Natural killer cell (primary cell): ENCODE data around the gene HTR7. TPM values are rescaled to one million over a fixed set of nuclear protein-coding genes. Genes with fewer than 3 reads are reported as not detected.

Experiments used
- ATAC-seq, 3 donors: fragments of 150-1000 bp in 2 of 3; fragments of 200-7000 bp in 1 of 3; cut with Tn5 transposase; 1 replicate in 1 of 3; 2 replicates in 2 of 3; pipeline ENCODE4 v1.10.0; 2021; ENCODE audit warnings: mild to moderate bottlenecking in 2 of 3, moderate library complexity in 2 of 3
- DNase-seq, 2 donors: peaks; one replicate each; pipeline versions ENCODE4 v3.0.0 to v3.0.0-alpha.2; 2013 to 2021; ENCODE audit warnings: mixed read lengths in 1 of 2
- H3K27ac ChIP-seq: one replicate; pipeline ENCODE4 v1.5.1; 2013; ENCODE audit warnings: mild to moderate bottlenecking, low read length
- H3K27me3 ChIP-seq: one replicate; pipeline ENCODE4 v1.6.1; 2013; ENCODE audit warnings: low read length; ENCODE audit not compliant: control insufficient read depth, insufficient read depth
- H3K36me3 ChIP-seq: one replicate; pipeline ENCODE4 v1.6.1; 2013; ENCODE audit warnings: low read length; ENCODE audit not compliant: control insufficient read depth, insufficient read depth
- H3K4me1 ChIP-seq: one replicate; pipeline ENCODE4 v1.6.1; 2013; ENCODE audit warnings: low read length; ENCODE audit not compliant: control insufficient read depth, insufficient read depth
- H3K4me3 ChIP-seq: one replicate; pipeline ENCODE4 v1.5.1; 2013; ENCODE audit warnings: low read length
- H3K9me3 ChIP-seq: one replicate; pipeline ENCODE4 v1.6.1; 2013; ENCODE audit warnings: low read length; ENCODE audit not compliant: control insufficient read depth, insufficient read depth
- H3K27ac Mint-ChIP-seq, 2 donors: one replicate each; pipeline ENCODE4 v1.8.0; 2022; ENCODE audit warnings: mild to moderate bottlenecking in 2 of 2, mixed read lengths in 2 of 2, moderate library complexity in 1 of 2
- H3K27me3 Mint-ChIP-seq, 2 donors: one replicate each; pipeline ENCODE4 v1.8.0; 2022; ENCODE audit warnings: low read depth in 2 of 2, mixed read lengths in 2 of 2
- H3K36me3 Mint-ChIP-seq: one replicate; pipeline ENCODE4 v1.8.0; 2022; ENCODE audit warnings: mixed read lengths
- H3K4me1 Mint-ChIP-seq, 2 donors: one replicate each; pipeline ENCODE4 v1.8.0; 2022; ENCODE audit warnings: mixed read lengths in 2 of 2
- H3K4me3 Mint-ChIP-seq: one replicate; pipeline ENCODE4 v1.8.0; 2022; ENCODE audit warnings: mild to moderate bottlenecking, moderate library complexity, mixed read lengths
- H3K9me3 Mint-ChIP-seq, 2 donors: one replicate each; pipeline ENCODE4 v1.8.0; 2022; ENCODE audit warnings: mixed read lengths in 2 of 2
- WGBS: methylation state at CpG from one replicate; pipeline ENCODE4 v1.1.7; 2013; ENCODE audit warnings: missing lambda C conversion rate; ENCODE audit not compliant: insufficient coverage; 5-methylcytosine and 5-hydroxymethylcytosine counted together
- intact Hi-C: fragments of 100-400 bp; cut with micrococcal nuclease; formaldehyde crosslinking; loops from one replicate; pipeline ENCODE4 v1.14.2; 2022
- total RNA-seq, 4 donors: library from RNA; stranded (reverse); fragments of 120-200 nt in 1 of 4; gene quantifications; one replicate each; pipeline versions ENCODE4 v1.2.3 to v1.2.4, GENCODE V29; 2013 to 2022
- TF ChIP-seq, protein P1 (sequence below): fragments of 200-600 bp; IDR thresholded peaks from one replicate; pipeline ENCODE4 v1.8.0; 2022; ENCODE audit warnings: antibody characterized with exemption

The HTR7 gene
- total RNA-seq, 3 donors from 2014 or later (not counting 1 experiment from before 2014, with no cell fraction given): 0.11 to 0.20 TPM; not detected in 1

- H3K4me3 ChIP-seq: no peak overlapping the region
- Mint-ChIP-seq H3K9me3 (peaks cover 9 to 11% of the 10 kb centered on the region in 2 donors), H3K4me1 (no peaks in the 10 kb centered on the region), H3K27ac (no peak overlapping the region), H3K4me3 (no peak overlapping the region), H3K27me3 (peaks cover 17 to 33% of the 10 kb centered on the region in 2 donors), H3K36me3 (peaks cover 12% of the 10 kb centered on the region)
- no peak for DNase-seq
- H3K36me3 ChIP-seq: no peaks in the 10 kb centered on the region
- TF ChIP-seq, protein P1, sequence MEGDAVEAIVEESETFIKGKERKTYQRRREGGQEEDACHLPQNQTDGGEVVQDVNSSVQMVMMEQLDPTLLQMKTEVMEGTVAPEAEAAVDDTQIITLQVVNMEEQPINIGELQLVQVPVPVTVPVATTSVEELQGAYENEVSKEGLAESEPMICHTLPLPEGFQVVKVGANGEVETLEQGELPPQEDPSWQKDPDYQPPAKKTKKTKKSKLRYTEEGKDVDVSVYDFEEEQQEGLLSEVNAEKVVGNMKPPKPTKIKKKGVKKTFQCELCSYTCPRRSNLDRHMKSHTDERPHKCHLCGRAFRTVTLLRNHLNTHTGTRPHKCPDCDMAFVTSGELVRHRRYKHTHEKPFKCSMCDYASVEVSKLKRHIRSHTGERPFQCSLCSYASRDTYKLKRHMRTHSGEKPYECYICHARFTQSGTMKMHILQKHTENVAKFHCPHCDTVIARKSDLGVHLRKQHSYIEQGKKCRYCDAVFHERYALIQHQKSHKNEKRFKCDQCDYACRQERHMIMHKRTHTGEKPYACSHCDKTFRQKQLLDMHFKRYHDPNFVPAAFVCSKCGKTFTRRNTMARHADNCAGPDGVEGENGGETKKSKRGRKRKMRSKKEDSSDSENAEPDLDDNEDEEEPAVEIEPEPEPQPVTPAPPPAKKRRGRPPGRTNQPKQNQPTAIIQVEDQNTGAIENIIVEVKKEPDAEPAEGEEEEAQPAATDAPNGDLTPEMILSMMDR: no peak
- WGBS: 60% methylated on average over 1 of the region's 1 CpG
- H3K9me3 ChIP-seq: no peaks in the 10 kb centered on the region
- no peak overlapping the region for H3K27ac ChIP-seq
- H3K27me3 ChIP-seq: no peaks in the 10 kb centered on the region
- ATAC-seq: no peak
- intact Hi-C loops: no loop called here
- H3K4me1 ChIP-seq: no peaks in the 10 kb centered on the region
These were observed 11.1 kb downstream of the HTR7 start for GRCh38 chr10:90846746-90847145.

DNA sequence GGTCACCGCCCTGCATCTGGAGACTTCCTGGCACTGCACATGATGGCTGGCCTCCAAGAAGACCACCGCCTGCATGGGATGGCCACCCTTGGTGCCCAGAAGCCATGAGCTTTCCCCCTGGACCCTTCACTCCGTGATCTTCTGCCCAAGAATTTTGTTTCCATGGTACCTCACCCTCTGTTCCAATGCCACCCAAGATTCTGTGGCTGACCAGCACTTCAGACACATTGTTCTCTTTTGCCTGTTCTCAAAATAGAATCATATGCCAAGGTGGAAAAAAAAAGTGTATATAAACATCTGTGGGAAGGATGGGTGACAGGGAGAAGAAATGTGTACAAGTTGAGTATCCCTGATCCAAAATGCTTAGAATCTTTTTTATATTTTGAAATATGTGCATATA is 12.1 kb downstream of the HTR7 start:
- Histone ChIP-seq H3K27me3 (no peaks in the 10 kb centered on the region), H3K27ac (no peak overlapping the region), H3K9me3 (no peaks in the 10 kb centered on the region), H3K4me3 (no peak overlapping the region), H3K36me3 (no peaks in the 10 kb centered on the region), H3K4me1 (no peaks in the 10 kb centered on the region)
- DNase-seq (no peak), ATAC-seq (no peak)
- WGBS: 79% methylated on average over 3 of the region's 3 CpGs
- H3K27me3 Mint-ChIP-seq: peaks cover 15 to 29% of the 10 kb centered on the region in 2 donors
- H3K9me3 Mint-ChIP-seq: peaks cover 6 to 9% of the 10 kb centered on the region in 2 donors
- intact Hi-C loops: no loop called here
- no peak overlapping the region for H3K27ac Mint-ChIP-seq
- H3K36me3 Mint-ChIP-seq: peaks cover 8% of the 10 kb centered on the region
- H3K4me1 Mint-ChIP-seq: no peaks in the 10 kb centered on the region
- TF ChIP-seq, protein P1: no peak
- H3K4me3 Mint-ChIP-seq: no peak overlapping the region

- peaks cover 0 to 5% of the 10 kb centered on the region in 2 donors for H3K9me3 Mint-ChIP-seq
- H3K27ac ChIP-seq: no peak overlapping the region
- peaks cover 18 to 29% of the 10 kb centered on the region in 2 donors for H3K27me3 Mint-ChIP-seq
- no peak overlapping the region for H3K4me3 Mint-ChIP-seq
- no peaks in the 10 kb centered on the region for H3K9me3 ChIP-seq
- H3K27ac Mint-ChIP-seq: no peak overlapping the region
- no peak overlapping the region for H3K4me3 ChIP-seq
- TF ChIP-seq, protein P1: no peak
- ATAC-seq (no peak), DNase-seq (no peak)
- 71% methylated on average over 1 of the region's 1 CpG for WGBS
- H3K36me3 ChIP-seq: no peaks in the 10 kb centered on the region
- H3K4me1 ChIP-seq: no peaks in the 10 kb centered on the region
- intact Hi-C loops: no loop called here
- no peaks in the 10 kb centered on the region for H3K4me1 Mint-ChIP-seq
- no peaks in the 10 kb centered on the region for H3K36me3 Mint-ChIP-seq
- no peaks in the 10 kb centered on the region for H3K27me3 ChIP-seq
These were observed 15.1 kb downstream of the HTR7 start for GRCh38 chr10:90842725-90843124.

- no peak overlapping the region for H3K4me3 ChIP-seq
- H3K4me3 Mint-ChIP-seq: no peak overlapping the region
- H3K36me3 ChIP-seq: no peaks in the 10 kb centered on the region
- no peaks in the 10 kb centered on the region for H3K9me3 ChIP-seq
- ATAC-seq: no peak
- H3K27me3 Mint-ChIP-seq: peaks cover 8 to 13% of the 10 kb centered on the region in 2 donors
- WGBS: 100% methylated on average over 1 of the region's 1 CpG
- no peaks in the 10 kb centered on the region for H3K36me3 Mint-ChIP-seq
- H3K27ac ChIP-seq: no peak overlapping the region
- intact Hi-C loops: no loop called here
- H3K9me3 Mint-ChIP-seq: no peaks in the 10 kb centered on the region
- no peaks in the 10 kb centered on the region for H3K4me1 ChIP-seq
- no peak for DNase-seq
- H3K27ac Mint-ChIP-seq: no peak overlapping the region
- TF ChIP-seq, protein P1: no peak
- no peaks in the 10 kb centered on the region for H3K4me1 Mint-ChIP-seq
- H3K27me3 ChIP-seq: no peaks in the 10 kb centered on the region
These were observed 20.4 kb downstream of the HTR7 start for GRCh38 chr10:90837486-90837885.
